H1 (cell line): ENCODE data around the gene RNF44. TPM values are rescaled to one million over a fixed set of nuclear protein-coding genes. Genes with fewer than 3 reads are reported as not detected.

Experiments used
- BACH1 ChIP-seq: IDR thresholded peaks from 2 replicates; pipeline ENCODE4 v1.6.1; 2012; ENCODE audit warnings: low read length, improper control_type of control experiment
- NRF1 ChIP-seq: IDR thresholded peaks from 2 replicates; pipeline ENCODE4 v1.6.1; 2011; ENCODE audit warnings: mild to moderate bottlenecking, low read depth, low read length, improper control_type of control experiment
- SP4 ChIP-seq: IDR thresholded peaks from 2 replicates; pipeline ENCODE4 v1.6.1; 2012; ENCODE audit warnings: low read length, inconsistent platforms
- polyA plus RNA-seq, 7 experiments: library from polyadenylated mRNA; depleted of rRNA in 3 of 7; stranded (reverse) in 5 of 7; unstranded in 2 of 7; fragments of >200 nt in 5 of 7; fragments of 200-250 nt in 2 of 7; gene quantifications; 1 replicate in 5 of 7; 2 replicates in 1 of 7; 4 replicates in 1 of 7; pipeline versions ENCODE4 v1.2.1 to v1.2.3, GENCODE V29; 2011 to 2013; ENCODE audit warnings: missing spikeins in 2 of 7, mixed read lengths in 2 of 7
- total RNA-seq: library from RNA; stranded (reverse); fragmentation: NEBNext Ultra II Directional; extraction: Animal tissue kit (Norgen Biotek cat#: 25700); gene quantifications from 2 replicates; pipeline ENCODE4 v1.2.1, GENCODE V29; 2021

RNF44 gene
- total and polyA plus RNA-seq, 2 of the 8 experiments (the other 6 are each of a cell fraction or from before 2014, with no cell fraction given) = 54.7 to 164 TPM

GRCh38 chr5:176501333-176501732 is 35.9 kb downstream of the RNF44 start (continued):
- TF ChIP-seq NRF1 = no peak
- no peak for TF ChIP-seq SP4
- no peak for TF ChIP-seq BACH1
